Keratinocyte (primary cell): ENCODE measurements around the gene ADM. TPM values are rescaled to one million over a fixed set of nuclear protein-coding genes. Genes with fewer than 3 reads are reported as not detected.

ENCODE experiments used
- DNase-seq: peaks from one replicate; pipeline ENCODE4 v3.0.0-alpha.2; 2011; ENCODE audit warnings: low read depth, missing footprints, low spot score
- FAIRE-seq: peaks from 2 replicates; lab custom pipeline; 2011; peaks lifted over from hg19 to GRCh38; lab: Jason Lieb, UNC
- H2AFZ ChIP-seq: 2 replicates; pipeline ENCODE4 v1.6.0; 2012; ENCODE audit warnings: low read length, control low read depth, inconsistent platforms; ENCODE audit not compliant: control insufficient read depth
- H3K27ac ChIP-seq: 2 replicates; pipeline ENCODE4 v1.5.1; 2011; ENCODE audit warnings: low read length; ENCODE audit not compliant: control insufficient read depth, insufficient read depth
- H3K27me3 ChIP-seq: 3 replicates; pipeline ENCODE4 v1.6.0; 2011; ENCODE audit warnings: low read length; ENCODE audit not compliant: control insufficient read depth, insufficient read depth; ENCODE audit errors: extremely low read depth
- H3K36me3 ChIP-seq, 2 experiments: 2 replicates in 1 of 2; 3 replicates in 1 of 2; pipeline ENCODE4 v1.5.1; 2011; ENCODE audit warnings: low read length in 2 of 2, mild to moderate bottlenecking in 1 of 2; ENCODE audit not compliant: control insufficient read depth in 2 of 2, insufficient read depth in 2 of 2; ENCODE audit errors: extremely low read depth in 1 of 2
- H3K4me1 ChIP-seq: 3 replicates; pipeline ENCODE4 v1.5.1; 2011; ENCODE audit warnings: low read length; ENCODE audit not compliant: control insufficient read depth, insufficient read depth; ENCODE audit errors: extremely low read depth
- H3K4me2 ChIP-seq: 3 replicates; pipeline ENCODE4 v1.6.0; 2011; ENCODE audit warnings: low read depth, low read length; ENCODE audit not compliant: control insufficient read depth, insufficient read depth; ENCODE audit errors: extremely low read depth
- H3K4me3 ChIP-seq, 3 experiments: fragments of 200-600 bp in 1 of 3; sonication (generic) in 1 of 3; 2 replicates in 2 of 3; 3 replicates in 1 of 3; pipeline ENCODE4 v1.5.1; 2011 to 2016; ENCODE audit warnings: low read length in 3 of 3, mild to moderate bottlenecking in 3 of 3, control low read depth in 2 of 3, inconsistent platforms in 1 of 3, low read depth in 1 of 3, mixed read lengths in 1 of 3, mixed run types in 1 of 3, moderate library complexity in 1 of 3; ENCODE audit not compliant: control insufficient read depth in 2 of 3, insufficient read depth in 2 of 3; ENCODE audit errors: extremely low read depth in 1 of 3
- H3K79me2 ChIP-seq: 2 replicates; pipeline ENCODE4 v1.6.0; 2012; ENCODE audit warnings: low read length; ENCODE audit not compliant: control insufficient read depth, insufficient read depth
- H3K9ac ChIP-seq: 3 replicates; pipeline ENCODE4 v1.6.0; 2011; ENCODE audit warnings: low read length; ENCODE audit not compliant: control insufficient read depth, insufficient read depth; ENCODE audit errors: extremely low read depth
- H3K9me1 ChIP-seq: 3 replicates; pipeline ENCODE4 v1.6.0; 2011; ENCODE audit warnings: low read length; ENCODE audit not compliant: control insufficient read depth, insufficient read depth; ENCODE audit errors: extremely low read depth
- H3K9me3 ChIP-seq: 2 replicates; pipeline ENCODE4 v1.5.1; 2012; ENCODE audit warnings: low read depth, low read length; ENCODE audit not compliant: control insufficient read depth
- H4K20me1 ChIP-seq: 3 replicates; pipeline ENCODE4 v1.6.0; 2011; ENCODE audit warnings: low read length; ENCODE audit not compliant: control insufficient read depth, insufficient read depth; ENCODE audit errors: extremely low read depth
- EZH2 ChIP-seq: IDR thresholded peaks from one replicate; pipeline ENCODE4 v1.6.1; 2012; ENCODE audit warnings: inconsistent platforms, mild to moderate bottlenecking, low read length, moderate library complexity
- dilution Hi-C: fragments of 300-500 bp; cut with MboI; formaldehyde crosslinking; loops from one replicate; pipeline ENCODE4 v1.7.0; 2020; ENCODE audit warnings: low sequenced_read_pairs; ENCODE audit not compliant: extremely low pct_ligation_motif_present
- polyA plus RNA-seq, 5 experiments: library from polyadenylated mRNA; depleted of rRNA in 3 of 5; stranded (reverse) in 3 of 5; stranded (forward) in 1 of 5; unstranded in 1 of 5; fragments of >200 nt; gene quantifications; 1 replicate in 1 of 5; 2 replicates in 3 of 5; 3 replicates in 1 of 5; pipeline versions ENCODE4 v1.2.1 to v1.2.3, GENCODE V29; 2011 to 2012; ENCODE audit warnings: missing spikeins in 2 of 5, low read depth in 1 of 5, low replicate concordance in 1 of 5
- TF ChIP-seq, protein P1 (sequence below), 3 experiments: IDR thresholded peaks in 1 of 3; conservative IDR thresholded peaks in 1 of 3; optimal IDR thresholded peaks in 1 of 3; 2 replicates in 2 of 3; 3 replicates in 1 of 3; pipeline versions ENCODE3 to v1.5.1; 2011; ENCODE audit warnings: low read length in 3 of 3, mild to moderate bottlenecking in 3 of 3, moderate library complexity in 2 of 3, control low read depth in 1 of 3, inconsistent platforms in 1 of 3; ENCODE audit not compliant: insufficient read depth in 2 of 3; ENCODE audit errors: extremely low read depth in 1 of 3

The ADM gene
- polyA plus RNA-seq, 1 donor (not counting 4 experiments of a cell fraction or from before 2014, with no cell fraction given): 57.9 TPM

- Histone ChIP-seq H3K27me3 (no peaks in the 10 kb centered on the region), H3K9me1 (no peaks in the 10 kb centered on the region), H3K4me3 (no peak overlapping the region), H3K9me3 (no peaks in the 10 kb centered on the region), H3K79me2 (no peaks in the 10 kb centered on the region), H4K20me1 (no peaks in the 10 kb centered on the region), H3K36me3 (no peaks in the 10 kb centered on the region), H3K4me2 (no peak overlapping the region), H2AFZ (no peak overlapping the region), H3K4me1 (peaks cover 14% of the 10 kb centered on the region), H3K27ac (no peak overlapping the region), H3K9ac (no peak overlapping the region)
- DNase-seq: no peak
- dilution Hi-C loops: no loop called here
- FAIRE-seq: no peak
- TF ChIP-seq, protein P1, sequence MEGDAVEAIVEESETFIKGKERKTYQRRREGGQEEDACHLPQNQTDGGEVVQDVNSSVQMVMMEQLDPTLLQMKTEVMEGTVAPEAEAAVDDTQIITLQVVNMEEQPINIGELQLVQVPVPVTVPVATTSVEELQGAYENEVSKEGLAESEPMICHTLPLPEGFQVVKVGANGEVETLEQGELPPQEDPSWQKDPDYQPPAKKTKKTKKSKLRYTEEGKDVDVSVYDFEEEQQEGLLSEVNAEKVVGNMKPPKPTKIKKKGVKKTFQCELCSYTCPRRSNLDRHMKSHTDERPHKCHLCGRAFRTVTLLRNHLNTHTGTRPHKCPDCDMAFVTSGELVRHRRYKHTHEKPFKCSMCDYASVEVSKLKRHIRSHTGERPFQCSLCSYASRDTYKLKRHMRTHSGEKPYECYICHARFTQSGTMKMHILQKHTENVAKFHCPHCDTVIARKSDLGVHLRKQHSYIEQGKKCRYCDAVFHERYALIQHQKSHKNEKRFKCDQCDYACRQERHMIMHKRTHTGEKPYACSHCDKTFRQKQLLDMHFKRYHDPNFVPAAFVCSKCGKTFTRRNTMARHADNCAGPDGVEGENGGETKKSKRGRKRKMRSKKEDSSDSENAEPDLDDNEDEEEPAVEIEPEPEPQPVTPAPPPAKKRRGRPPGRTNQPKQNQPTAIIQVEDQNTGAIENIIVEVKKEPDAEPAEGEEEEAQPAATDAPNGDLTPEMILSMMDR (optimal IDR thresholded peaks at IDR 0.05 in 1 of 3, IDR thresholded peaks at IDR 0.05 in 1 of 3, conservative IDR thresholded peaks at IDR 0.05 in 1 of 3; ENCODE audit: extremely low read depth in 1 of 3, insufficient read depth in 2 of 3, low read length in 3 of 3): no peak
- TF ChIP-seq EZH2: no peak
Measured at GRCh38 chr11:10324474-10324873, 19.6 kb downstream of the ADM start.

GRCh38 chr11:10325277-10326011 is 20.6 kb downstream of the ADM start:
- dilution Hi-C loops: no loop called here
- peaks cover 23% of the 10 kb centered on the region for H3K4me1 ChIP-seq
- no peak for DNase-seq
- H3K4me3 ChIP-seq: no peak overlapping the region
- H3K9me3 ChIP-seq: no peaks in the 10 kb centered on the region
- H3K27me3 ChIP-seq: no peaks in the 10 kb centered on the region
- H2AFZ ChIP-seq: no peak overlapping the region
- no peaks in the 10 kb centered on the region for H3K36me3 ChIP-seq
- H3K9ac ChIP-seq: no peak overlapping the region
- TF ChIP-seq EZH2: no peak
- no peak for FAIRE-seq
- no peaks in the 10 kb centered on the region for H3K79me2 ChIP-seq
- H4K20me1 ChIP-seq: no peaks in the 10 kb centered on the region
- H3K9me1 ChIP-seq: no peaks in the 10 kb centered on the region
- H3K27ac ChIP-seq: no peak overlapping the region
- no peak overlapping the region for H3K4me2 ChIP-seq
